Epithelial cell of prostate (primary cell): ENCODE data around the gene MINDY3.
"Not testable (repeated sequence)": the region's sequence is repeated elsewhere in the genome, so short reads cannot be mapped to it uniquely, and the experiment has no call there.

Source experiments
- DNase-seq: peaks from one replicate; pipeline ENCODE4 v3.0.0-alpha.2; 2011; ENCODE audit warnings: low read depth, low spot score
- H3K27ac ChIP-seq: fragments of 450-650 bp; 2 replicates; pipeline ENCODE4 v1.5.1; 2017; ENCODE audit warnings: mild to moderate bottlenecking

MINDY3 gene

DNA sequence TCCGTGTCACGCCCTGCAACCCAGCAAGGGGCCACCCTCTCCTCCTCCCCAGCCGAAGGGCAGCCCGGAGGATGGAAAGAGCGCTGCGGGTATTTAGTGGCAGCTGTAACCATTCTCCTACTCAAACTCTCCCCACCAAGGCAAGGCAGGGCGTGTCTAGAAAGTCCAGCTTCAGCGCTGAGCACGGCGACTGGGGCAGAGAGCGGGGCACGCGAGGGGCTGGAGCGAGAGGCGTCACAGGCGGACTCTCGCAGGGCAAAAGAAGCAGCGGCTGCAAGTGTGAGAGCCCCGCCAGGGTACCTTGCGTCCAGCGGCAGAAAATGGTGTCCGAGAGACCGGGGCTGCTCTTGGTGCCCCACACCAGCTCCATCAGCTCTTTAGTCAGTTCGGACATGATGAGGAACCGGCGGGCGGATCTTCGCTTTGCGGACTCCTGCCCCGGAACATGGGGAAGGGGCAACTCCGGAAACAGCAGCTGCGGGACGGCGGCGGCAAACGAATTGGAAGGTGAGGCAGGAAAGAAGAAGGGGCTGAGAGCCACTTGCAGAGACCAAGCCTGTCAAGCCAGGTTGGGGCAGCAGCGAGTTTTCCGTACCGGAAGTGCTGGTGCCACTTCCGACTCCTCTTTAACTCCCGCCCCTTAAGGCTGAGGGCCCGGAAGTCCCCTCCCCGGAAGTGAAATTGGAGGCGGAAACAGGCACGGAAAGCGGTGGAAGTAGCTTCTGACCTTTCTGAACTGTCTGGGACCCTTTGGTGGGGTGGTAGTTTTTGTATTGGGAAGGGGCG lies at the start of gene MINDY3:
MINDY3 (minus strand) TSS at position 602 of the 786 bp plus-strand sequence; CDS start at position 394, 208 bp downstream.
- H3K27ac ChIP-seq = peak within 1 kb of the TSS; percentile 56
- no peak for DNase-seq

DNA sequence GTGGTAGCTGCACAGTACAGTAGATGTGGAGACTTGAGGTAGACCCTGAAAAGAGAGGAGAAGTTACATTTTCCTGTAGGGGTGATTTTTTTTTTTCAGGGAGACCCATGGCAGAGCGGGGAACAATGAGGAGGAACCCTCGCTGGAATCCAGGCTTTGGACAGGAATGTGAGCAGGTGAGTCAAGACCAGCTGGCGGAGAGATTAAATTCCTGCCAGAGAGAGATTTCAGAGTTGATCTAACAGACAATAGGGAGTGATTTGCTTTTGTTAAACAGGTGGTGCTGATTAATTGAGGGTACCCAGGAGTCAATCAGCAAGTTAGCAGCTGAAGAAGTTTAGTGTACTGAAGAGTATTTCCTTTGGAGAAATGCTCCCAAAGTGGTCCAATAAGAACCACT lies 41.6 kb upstream of the MINDY3 start:
- no peak for DNase-seq
- H3K27ac ChIP-seq = no peak overlapping the region

- no peak for DNase-seq
Measured at GRCh38 chr10:15898046-15898445, 37.7 kb upstream of the MINDY3 start.

DNA sequence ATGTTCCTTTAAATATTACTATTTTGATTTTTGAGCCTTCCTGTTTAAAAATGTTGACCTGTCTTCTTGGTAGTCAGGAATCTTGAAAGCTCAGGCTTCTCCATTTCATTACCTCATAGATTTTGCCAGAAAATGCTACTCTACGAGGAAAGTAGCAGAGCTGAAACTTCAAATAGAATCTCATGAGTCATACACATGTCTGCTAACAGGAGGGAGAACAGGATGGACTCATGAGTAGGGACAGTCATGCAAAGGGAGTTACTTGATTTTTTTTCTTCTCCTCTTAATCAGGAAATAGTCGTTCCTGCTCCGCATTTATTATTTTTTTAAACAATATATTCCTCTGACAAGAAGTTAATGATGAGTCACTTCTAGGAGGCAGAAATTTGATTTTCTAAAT lies 37.0 kb upstream of the MINDY3 start:
- H3K27ac ChIP-seq = no peak overlapping the region
- DNase-seq = peak; percentile 22

More at GRCh38 chr10:15898046-15898445, 37.7 kb upstream of the MINDY3 start:
- H3K27ac ChIP-seq = no peak overlapping the region

DNA sequence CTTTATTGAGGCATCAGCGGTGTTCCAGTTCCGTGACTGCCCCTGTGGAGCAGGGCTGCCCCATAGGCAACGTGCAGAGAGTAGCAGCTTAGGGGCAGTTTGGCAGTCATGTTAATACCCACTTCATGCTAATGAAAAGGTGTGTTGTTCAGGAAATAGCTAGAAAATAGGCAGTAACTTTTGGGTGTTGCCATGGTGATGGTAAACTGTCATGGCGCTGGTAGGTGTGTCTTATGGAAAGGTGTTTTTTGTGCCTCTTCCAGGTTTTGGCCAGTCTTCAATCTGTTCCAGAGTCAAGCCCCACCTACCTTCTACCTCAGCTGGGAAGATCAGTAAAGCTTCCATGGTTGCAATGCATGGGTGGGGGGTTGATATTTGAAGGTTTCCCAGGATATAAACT lies 36.3 kb upstream of the MINDY3 start:
- DNase-seq = no peak
- H3K27ac ChIP-seq = no peak overlapping the region

DNA sequence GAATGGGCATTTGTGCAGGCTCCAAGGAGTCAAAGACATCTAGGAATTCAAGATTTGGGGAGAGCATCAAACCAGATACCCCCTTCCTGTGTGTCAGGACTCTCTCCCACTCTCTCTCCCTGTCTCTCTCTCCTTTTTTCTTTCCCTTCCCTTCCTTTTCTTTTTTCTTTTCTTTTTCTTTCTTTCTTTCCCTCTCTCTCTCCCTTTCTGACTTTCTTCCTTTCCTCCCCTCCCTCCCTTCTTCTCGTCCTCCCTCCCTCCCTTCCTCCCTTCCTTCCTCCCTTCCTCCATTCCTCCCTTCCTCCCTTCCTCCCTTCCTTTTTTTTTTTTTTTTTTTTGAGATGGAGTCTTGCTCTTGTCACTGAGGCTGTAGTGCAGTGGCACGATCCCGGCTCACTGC lies 24.1 kb upstream of the MINDY3 start:
- no peak for DNase-seq

GRCh38 chr10:15881542-15881941 lies 21.2 kb upstream of the MINDY3 start:
- no peak for DNase-seq
- no peak overlapping the region for H3K27ac ChIP-seq

More for the DNA sequence above, 24.1 kb upstream of the MINDY3 start:
- no peak overlapping the region for H3K27ac ChIP-seq

- DNase-seq = no peak
- H3K27ac ChIP-seq = no peak overlapping the region
Measured at GRCh38 chr10:15879663-15880062, 19.4 kb upstream of the MINDY3 start.

DNA sequence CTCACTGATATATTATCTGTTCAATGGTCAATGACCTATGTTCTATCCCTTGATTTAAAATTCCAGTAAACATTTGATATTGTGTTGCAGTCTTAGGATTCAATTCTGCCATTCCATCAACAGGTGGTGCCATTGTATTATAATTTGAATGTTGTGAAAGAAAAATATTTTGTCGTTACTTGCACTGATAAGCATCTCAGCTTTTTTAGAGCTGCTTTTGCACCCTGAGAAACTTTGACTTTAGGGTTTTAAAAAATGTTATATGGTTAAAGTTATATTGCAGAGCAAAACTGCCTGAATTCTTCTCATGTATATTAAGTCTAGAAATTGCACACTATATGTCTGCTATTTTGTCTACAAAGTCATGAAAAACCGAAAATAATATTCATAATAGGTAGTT lies 18.8 kb upstream of the MINDY3 start:
- H3K27ac ChIP-seq = no peak overlapping the region
- no peak for DNase-seq

DNA sequence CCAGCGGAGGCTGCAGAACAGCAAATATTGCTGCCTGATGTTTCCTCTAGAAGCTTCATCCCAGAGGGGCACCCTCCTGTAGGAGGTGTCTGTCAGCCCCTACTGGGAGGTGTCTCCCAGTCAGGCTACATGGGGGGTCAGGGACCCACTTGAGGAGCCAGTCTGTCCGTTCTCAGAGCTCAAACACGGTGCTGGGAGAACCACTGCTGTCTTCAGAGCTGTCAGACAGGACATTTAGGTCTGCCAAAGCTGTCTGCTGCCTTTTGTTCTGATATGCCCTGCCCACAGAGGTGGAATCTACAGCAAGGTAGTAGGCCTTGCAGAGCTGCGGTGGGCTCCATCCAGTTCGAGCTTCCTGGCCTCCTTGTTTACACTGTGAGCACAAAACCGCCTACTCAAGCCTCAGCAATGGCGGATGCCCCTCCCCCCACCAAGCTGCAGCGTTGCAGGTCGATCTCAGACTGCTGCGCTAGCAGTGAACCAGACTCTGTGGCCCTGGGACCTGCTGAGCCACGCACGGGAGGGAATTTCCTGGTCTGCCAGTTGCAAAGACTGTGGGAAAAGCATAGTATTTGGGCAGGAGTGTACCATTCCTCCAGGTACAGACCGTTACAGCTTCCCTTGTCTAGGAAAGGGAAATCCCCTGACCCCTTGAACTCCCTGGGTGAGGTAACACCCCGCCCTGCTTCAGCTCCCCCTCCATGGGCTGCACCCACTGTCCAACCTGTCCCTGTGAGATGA lies 17.7 kb upstream of the MINDY3 start:
- H3K27ac ChIP-seq = no peak overlapping the region
- no peak for DNase-seq

- DNase-seq, H3K27ac ChIP-seq: not testable (repeated sequence)
Measured at GRCh38 chr10:15876274-15876673, 16.0 kb upstream of the MINDY3 start.

DNA sequence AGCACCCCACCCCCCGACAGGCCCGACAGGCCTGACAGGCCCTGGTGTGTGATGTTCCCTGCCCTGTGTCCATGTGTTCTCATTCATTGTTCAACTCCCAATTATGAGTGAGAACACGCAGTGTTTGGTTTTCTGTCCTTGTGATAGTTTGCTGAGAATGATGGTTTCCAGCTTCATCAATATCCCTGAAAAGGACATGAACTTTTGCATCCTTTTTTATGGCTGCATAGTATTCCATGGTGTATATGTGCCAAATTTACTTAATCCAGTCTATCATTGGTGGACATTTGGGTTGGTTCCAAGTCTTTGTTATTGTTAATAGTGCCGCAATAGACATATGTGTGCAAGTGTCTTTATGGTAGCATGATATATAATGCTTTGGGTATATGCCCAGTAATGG lies 12.3 kb upstream of the MINDY3 start:
- H3K27ac ChIP-seq, DNase-seq: not testable (repeated sequence)

DNA sequence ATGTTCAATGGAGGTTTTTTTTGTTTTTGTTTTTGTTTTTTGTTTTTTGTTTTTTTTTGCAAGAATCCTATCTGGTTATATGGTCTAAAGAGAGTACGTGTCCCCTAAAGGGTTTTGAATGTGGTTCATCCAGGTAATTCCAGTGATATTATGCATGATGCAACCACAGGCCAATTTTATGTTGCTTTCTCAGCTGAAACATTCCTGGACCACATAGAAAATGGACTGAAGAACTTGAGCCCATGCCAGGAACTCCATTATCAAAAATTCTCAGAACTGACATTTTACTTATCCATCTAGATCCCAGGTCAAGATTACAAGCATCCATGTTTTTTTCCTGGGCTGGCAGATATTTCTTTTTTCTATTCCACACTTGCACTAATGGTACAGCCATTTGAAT lies 11.5 kb upstream of the MINDY3 start:
- H3K27ac ChIP-seq = no peak overlapping the region
- no peak for DNase-seq

DNA sequence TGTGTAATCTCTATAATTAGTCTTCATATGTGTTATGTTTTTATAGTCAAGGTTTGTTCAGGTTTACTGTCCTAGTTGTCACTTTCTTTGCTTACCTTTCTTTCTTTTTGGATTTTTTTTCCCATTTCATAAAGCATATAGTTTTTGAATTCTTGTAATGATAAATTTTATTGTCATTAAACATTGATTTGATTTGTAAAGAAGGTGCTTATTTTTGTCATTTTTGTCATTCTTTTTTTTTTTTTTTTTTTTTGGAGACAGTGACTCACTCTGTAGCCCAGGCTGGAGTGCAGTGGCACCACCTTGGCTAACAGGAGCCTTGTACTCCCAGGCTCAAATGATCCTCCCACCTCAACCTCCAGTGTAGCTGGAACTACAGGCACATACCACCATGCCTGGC lies 9.6 kb upstream of the MINDY3 start:
- H3K27ac ChIP-seq = no peak overlapping the region
- no peak for DNase-seq

DNA sequence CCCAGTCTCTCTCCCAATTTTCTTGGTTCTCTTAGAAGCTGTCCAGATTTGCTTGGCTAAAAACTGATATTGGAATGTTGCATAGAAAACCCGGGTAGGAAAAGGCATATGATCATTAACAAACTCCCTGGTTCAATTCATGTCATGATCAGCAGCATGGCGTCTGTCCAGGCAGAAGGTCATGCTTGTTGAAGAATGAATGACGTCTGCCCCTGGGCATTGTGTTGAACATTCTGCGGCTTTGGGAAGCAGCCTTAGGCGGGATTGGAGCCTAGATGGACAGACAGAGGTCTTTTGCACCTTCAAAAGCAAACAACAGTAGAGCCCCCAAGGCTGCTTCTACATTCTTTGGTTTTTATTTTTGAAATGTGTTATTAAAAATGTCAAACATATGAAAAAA lies 7.7 kb upstream of the MINDY3 start:
- no peak overlapping the region for H3K27ac ChIP-seq
- DNase-seq = no peak

GRCh38 chr10:15865304-15865703 lies 5.0 kb upstream of the MINDY3 start:
- no peak for DNase-seq
- no peak overlapping the region for H3K27ac ChIP-seq

DNA sequence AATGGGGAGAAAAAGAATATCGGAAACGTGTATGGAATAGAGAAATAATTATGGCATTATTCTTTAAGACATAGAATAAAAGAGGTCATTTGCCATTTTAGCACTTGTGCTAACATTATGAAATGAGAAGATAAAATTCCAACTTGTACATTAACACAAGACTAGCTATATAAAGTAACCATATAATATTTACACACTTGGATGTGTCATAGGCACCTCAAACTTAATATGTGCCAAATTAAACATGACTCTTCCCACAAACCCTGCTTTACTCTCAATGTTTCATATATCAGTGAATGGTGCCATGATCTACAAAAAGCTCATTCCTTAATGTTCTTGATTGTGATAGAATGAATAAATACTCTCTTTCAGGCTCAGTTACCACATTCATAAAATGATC lies 4.1 kb upstream of the MINDY3 start:
- H3K27ac ChIP-seq = no peak overlapping the region
- DNase-seq = no peak

- DNase-seq = no peak
- H3K27ac ChIP-seq = no peak overlapping the region
Measured at GRCh38 chr10:15863733-15864132, 3.4 kb upstream of the MINDY3 start.

DNA sequence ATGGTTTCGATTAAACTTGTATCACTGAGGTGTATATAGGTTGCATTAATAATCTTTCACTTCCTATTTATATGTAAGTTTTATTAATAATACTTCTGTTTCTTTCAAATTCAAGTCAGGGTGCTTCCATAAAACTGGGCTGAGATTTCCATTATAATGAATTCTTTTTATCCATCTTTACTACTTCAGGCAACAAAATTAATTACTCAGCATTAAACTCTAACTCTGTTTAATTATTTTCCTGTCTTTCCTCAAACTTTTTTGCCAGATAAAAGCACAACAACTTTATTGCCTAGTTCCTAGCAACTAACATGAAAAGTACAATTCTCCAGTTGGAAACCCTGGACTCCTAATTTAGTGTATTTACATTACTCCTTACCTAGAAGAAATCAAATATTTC lies 3.0 kb upstream of the MINDY3 start:
- no peak overlapping the region for H3K27ac ChIP-seq
- DNase-seq = no peak

- H3K27ac ChIP-seq = peak overlapping the region; percentile 56
- no peak for DNase-seq
Measured at GRCh38 chr10:15860692-15861201, 440 bp upstream of the MINDY3 start.

- H3K27ac ChIP-seq = peak overlapping the region; percentile 56
- no peak for DNase-seq
Measured at GRCh38 chr10:15859509-15859905, 800 bp downstream of the MINDY3 start.
